ENCODE measurements around the gene UBE2J2. TPM values are rescaled to one million over a fixed set of nuclear protein-coding genes. Genes with fewer than 3 reads are reported as not detected.

Gene UBE2J2
- total RNA-seq, 1 donor from 2014 or later: 25.2 TPM

DNA sequence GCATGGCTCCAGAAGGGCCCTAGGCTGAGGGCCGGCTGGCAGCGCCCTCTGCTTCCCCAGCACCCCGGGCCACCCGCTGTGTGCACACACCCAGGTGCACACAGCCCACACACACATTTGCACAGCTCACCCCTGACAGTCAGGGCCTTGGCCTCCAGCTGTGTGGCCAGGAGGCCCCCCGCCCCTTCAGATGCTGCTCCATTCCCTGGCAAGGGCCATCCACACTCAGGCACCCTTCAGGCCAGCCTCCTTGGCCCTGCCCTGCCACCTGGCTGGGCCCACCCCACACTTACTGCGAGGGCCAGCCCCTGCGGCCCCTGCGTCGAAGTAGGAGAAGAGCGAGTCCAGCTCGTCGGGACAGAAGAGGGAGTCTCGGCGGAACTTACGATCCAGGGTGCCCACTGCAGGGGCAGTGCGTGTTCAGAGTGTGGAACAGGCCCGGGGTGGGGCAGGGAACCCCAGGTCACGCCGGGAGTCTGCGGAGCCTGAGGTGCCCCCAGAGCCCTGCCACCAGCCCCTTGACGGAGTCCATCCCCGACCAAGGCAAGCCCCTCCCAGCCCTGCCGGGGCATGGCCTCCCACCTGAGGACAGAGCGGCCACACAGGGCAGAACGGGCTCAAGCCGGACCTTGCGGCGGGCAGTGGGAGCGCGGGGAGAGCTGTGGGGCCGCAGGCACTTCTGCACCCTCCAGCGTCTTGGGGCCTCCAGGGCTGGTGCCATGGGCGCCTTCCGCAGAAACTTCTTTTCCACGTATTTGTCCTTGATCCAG lies 21.7 kb upstream of the UBE2J2 start:
- intact Hi-C loops (cut with DNase I): no loop called here
- TF ChIP-seq CTCF (IDR thresholded peaks at IDR 0.05): no peak
- Histone ChIP-seq H3K27ac (no peak overlapping the region), H3K9me3 (no peaks in the 10 kb centered on the region), H3K27me3 (no peaks in the 10 kb centered on the region), H3K36me3 (peaks cover 4 to 28% of the 10 kb centered on the region in 2 donors), H3K4me1 (peaks cover 3 to 4% of the 10 kb centered on the region in 2 donors), H3K4me3 (no peak overlapping the region)
- no peak for DNase-seq (ENCODE audit: low spot score in 2 of 2)

GRCh38 chr1:1294250-1294890 lies 20.7 kb upstream of the UBE2J2 start:
- intact Hi-C loops (cut with DNase I): loop anchor here (5.0 kb wide), 1 partner anchor 177 kb away; the partner anchor contains the start of gene C1orf159

GRCh38 chr1:1293263-1294249 lies 19.9 kb upstream of the UBE2J2 start:
- Histone ChIP-seq H3K27ac (no peak overlapping the region), H3K27me3 (no peaks in the 10 kb centered on the region), H3K4me3 (no peak overlapping the region), H3K9me3 (no peaks in the 10 kb centered on the region), H3K4me1 (peaks cover 3 to 4% of the 10 kb centered on the region in 2 donors), H3K36me3 (peaks cover 4 to 28% of the 10 kb centered on the region in 2 donors)
- intact Hi-C loops (cut with DNase I): loop anchor here (5.0 kb wide), 1 partner anchor 176 kb away; the partner anchor contains the start of gene C1orf159
- no peak for DNase-seq (ENCODE audit: low spot score in 2 of 2)
- no peak for TF ChIP-seq CTCF (IDR thresholded peaks at IDR 0.05)

More at GRCh38 chr1:1294250-1294890, 20.7 kb upstream of the UBE2J2 start:
- Histone ChIP-seq H3K4me1 (peaks cover 3 to 4% of the 10 kb centered on the region in 2 donors), H3K4me3 (no peak overlapping the region), H3K36me3 (peaks cover 4 to 28% of the 10 kb centered on the region in 2 donors), H3K27ac (no peak overlapping the region), H3K9me3 (no peaks in the 10 kb centered on the region), H3K27me3 (no peaks in the 10 kb centered on the region)
- DNase-seq (ENCODE audit: low spot score in 2 of 2): no peak
- TF ChIP-seq CTCF (IDR thresholded peaks at IDR 0.05): no peak

DNA sequence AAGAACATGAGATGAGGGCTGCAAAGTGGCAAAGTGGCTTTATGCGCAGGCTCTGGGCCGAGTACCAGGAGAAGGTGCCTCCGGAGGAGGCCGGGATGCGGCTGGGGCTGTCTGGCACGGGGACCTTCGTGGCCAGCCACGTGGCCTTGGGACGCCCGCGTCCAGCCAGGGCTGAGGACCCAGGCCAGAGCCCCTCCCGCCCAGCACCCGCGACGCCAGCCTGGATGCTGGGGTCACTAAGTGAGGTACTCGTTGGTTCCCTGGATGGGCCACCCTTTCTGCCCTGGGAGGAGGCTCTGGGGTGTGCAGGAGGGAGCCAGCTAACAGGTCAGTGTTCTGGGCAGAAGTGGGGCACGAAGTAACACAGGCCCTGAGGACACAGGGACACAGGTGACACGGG lies 19.2 kb upstream of the UBE2J2 start:
- peaks cover 3 to 26% of the 10 kb centered on the region in 2 donors for H3K36me3 ChIP-seq

More for the DNA sequence above, 19.2 kb upstream of the UBE2J2 start:
- DNase-seq (ENCODE audit: low spot score in 2 of 2): no peak
- intact Hi-C loops (cut with DNase I): loop anchor here (5.0 kb wide), 1 partner anchor 176 kb away; the partner anchor contains the start of gene C1orf159
- Histone ChIP-seq H3K27ac (no peak overlapping the region), H3K27me3 (no peaks in the 10 kb centered on the region), H3K4me3 (no peak overlapping the region), H3K4me1 (peaks cover 3 to 4% of the 10 kb centered on the region in 2 donors), H3K9me3 (no peaks in the 10 kb centered on the region)
- no peak for TF ChIP-seq CTCF (IDR thresholded peaks at IDR 0.05)
